NCI-H446 (cell line): ENCODE measurements around the gene BRIX1.

ENCODE experiments used
- DNase-seq, 2 experiments: peaks; one replicate each; lab custom pipeline; 2025; lab: John Stamatoyannopoulos, UW

Gene BRIX1

GRCh38 chr5:34915139-34915855, at the start of gene BRIX1, which contains the start of gene RAD1:
Gene BRIX1 (plus strand): TSS chr5:34915711. CDS start chr5:34915739, 28 bp downstream.
Gene RAD1 (minus strand): TSS chr5:34915504. CDS start chr5:34914892, 612 bp downstream.
- peak; percentile 98 to 99 for DNase-seq

- no peak for DNase-seq
Observed at GRCh38 chr5:34866989-34867471, 48.5 kb upstream of the BRIX1 start.

GRCh38 chr5:34867660-34868059, 47.9 kb upstream of the BRIX1 start:
- no peak for DNase-seq

GRCh38 chr5:34868791-34869190, 46.7 kb upstream of the BRIX1 start:
- DNase-seq = no peak

GRCh38 chr5:34869256-34869655, 46.3 kb upstream of the BRIX1 start:
- DNase-seq = no peak

GRCh38 chr5:34870382-34870781, 45.1 kb upstream of the BRIX1 start:
- DNase-seq = no peak

- DNase-seq = no peak
Observed at GRCh38 chr5:34876275-34876674, 39.2 kb upstream of the BRIX1 start.

GRCh38 chr5:34881246-34881645, 34.3 kb upstream of the BRIX1 start:
- DNase-seq = no peak

GRCh38 chr5:34886392-34887119, 29.0 kb upstream of the BRIX1 start:
- no peak for DNase-seq

GRCh38 chr5:34889394-34889793, 26.1 kb upstream of the BRIX1 start:
- no peak for DNase-seq

GRCh38 chr5:34891981-34892380, 23.5 kb upstream of the BRIX1 start:
- no peak for DNase-seq

- DNase-seq = no peak
Observed at GRCh38 chr5:34892414-34892813, 23.1 kb upstream of the BRIX1 start.

- DNase-seq = no peak
Observed at GRCh38 chr5:34894716-34895115, 20.8 kb upstream of the BRIX1 start.

GRCh38 chr5:34895641-34896419, 19.7 kb upstream of the BRIX1 start:
- DNase-seq = no peak

- DNase-seq = no peak
Observed at GRCh38 chr5:34897646-34898045, 17.9 kb upstream of the BRIX1 start.

GRCh38 chr5:34898258-34898895, 17.1 kb upstream of the BRIX1 start:
- peak; percentile 83 to 87 for DNase-seq

- DNase-seq = no peak
Observed at GRCh38 chr5:34899066-34899465, 16.4 kb upstream of the BRIX1 start.

- DNase-seq = no peak
Observed at GRCh38 chr5:34900652-34901051, 14.9 kb upstream of the BRIX1 start.

GRCh38 chr5:34903260-34903659, 12.3 kb upstream of the BRIX1 start:
- DNase-seq = no peak

GRCh38 chr5:34905564-34905963, 9.9 kb upstream of the BRIX1 start:
- peak in 1 of 2 experiments; percentile 38 for DNase-seq

GRCh38 chr5:34913072-34913471, 2.4 kb upstream of the BRIX1 start:
- no peak for DNase-seq

- peak in 1 of 2 experiments; percentile 64 for DNase-seq
Observed at GRCh38 chr5:34914671-34915138, 806 bp upstream of the BRIX1 start.
